NCI-H2196 treated with DMSO at 0.1 percent for 48 hours (cell line): ENCODE measurements around the gene DPP10.
A peak's percentile ranks its signal among the peaks of the same experiment; 100 is the strongest.
"Not testable (repeated sequence)": the region's sequence is repeated elsewhere in the genome, so short reads cannot be mapped to it uniquely, and the experiment has no call there.

Experiments
- DNase-seq: peaks from one replicate; lab custom pipeline; 2025; ENCODE audit not compliant: unreplicated experiment; lab: John Stamatoyannopoulos, UW

The DPP10 gene

GRCh38 chr2:114709936-114710850 is 267.8 kb downstream of the DPP10 start:
- DNase-seq = no peak

GRCh38 chr2:114714313-114714712 is 271.9 kb downstream of the DPP10 start:
- no peak for DNase-seq

DNA sequence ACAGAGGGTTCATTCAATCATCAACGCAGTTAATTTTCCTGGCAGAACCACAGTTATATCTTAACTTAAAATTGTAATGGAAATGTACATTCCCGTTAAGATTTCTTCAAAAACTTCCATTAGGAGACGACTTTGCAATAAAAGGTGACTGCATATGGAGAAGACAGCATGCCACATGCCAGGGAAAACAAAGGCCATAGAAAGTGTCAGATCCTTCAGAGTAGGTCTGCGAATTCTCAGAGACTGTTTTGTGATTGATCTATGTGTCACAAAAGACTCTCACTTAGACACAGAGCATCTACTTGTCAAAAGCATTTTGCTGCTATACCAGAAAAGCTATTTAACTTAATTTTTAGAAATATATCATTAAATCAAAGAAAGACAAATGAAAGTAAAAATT is 274.6 kb downstream of the DPP10 start:
- DNase-seq = no peak

- no peak for DNase-seq
Observed at GRCh38 chr2:114724454-114724853, 282.0 kb downstream of the DPP10 start.

DNA sequence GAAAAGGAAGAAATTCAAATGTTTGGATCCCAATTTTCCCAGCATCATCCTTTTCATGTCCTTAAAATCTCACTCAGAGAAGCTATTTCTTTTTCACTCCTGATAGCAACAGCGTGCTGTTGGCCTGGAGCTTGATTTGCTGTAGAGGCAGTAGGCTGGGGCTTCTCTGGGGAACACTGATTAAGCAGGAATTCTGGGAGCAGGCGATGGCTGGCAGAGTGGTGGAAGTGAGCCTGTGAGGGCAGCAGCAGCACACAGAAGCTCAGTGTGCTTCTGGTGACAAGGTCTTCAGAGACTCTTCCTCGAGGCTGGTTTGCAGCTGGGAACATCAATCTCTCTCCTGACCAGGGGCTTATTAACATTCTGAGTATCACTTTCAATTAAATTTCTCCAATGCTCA is 284.6 kb downstream of the DPP10 start:
- DNase-seq = no peak

- no peak for DNase-seq
Observed at GRCh38 chr2:114728372-114728771, 285.9 kb downstream of the DPP10 start.

DNA sequence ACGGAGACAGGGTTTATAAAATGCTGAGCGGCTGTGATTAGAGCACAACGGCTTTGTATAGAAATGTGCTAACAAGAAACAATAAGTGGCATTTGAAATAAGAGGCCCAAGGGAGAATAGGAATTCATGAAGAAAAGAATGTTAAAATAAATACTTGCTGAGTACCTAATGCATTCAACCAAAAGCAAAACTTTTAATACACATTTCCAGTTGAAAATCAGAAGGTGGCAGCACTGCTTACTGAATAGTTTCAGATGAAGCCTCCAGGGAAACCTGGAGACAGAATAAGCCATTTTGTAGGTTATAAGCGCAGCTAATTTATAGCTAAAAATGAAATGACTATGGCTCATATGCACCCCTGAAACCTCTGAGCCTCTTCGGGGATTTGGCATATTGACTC is 286.6 kb downstream of the DPP10 start:
- peak; percentile 43 for DNase-seq

- no peak for DNase-seq
Observed at GRCh38 chr2:114735126-114735525, 292.7 kb downstream of the DPP10 start.

- no peak for DNase-seq
Observed at GRCh38 chr2:114742245-114742644, 299.8 kb downstream of the DPP10 start.

GRCh38 chr2:114745700-114746099 is 303.3 kb downstream of the DPP10 start:
- no peak for DNase-seq

GRCh38 chr2:114748175-114748574 is 305.7 kb downstream of the DPP10 start:
- not testable (repeated sequence) for DNase-seq

DNA sequence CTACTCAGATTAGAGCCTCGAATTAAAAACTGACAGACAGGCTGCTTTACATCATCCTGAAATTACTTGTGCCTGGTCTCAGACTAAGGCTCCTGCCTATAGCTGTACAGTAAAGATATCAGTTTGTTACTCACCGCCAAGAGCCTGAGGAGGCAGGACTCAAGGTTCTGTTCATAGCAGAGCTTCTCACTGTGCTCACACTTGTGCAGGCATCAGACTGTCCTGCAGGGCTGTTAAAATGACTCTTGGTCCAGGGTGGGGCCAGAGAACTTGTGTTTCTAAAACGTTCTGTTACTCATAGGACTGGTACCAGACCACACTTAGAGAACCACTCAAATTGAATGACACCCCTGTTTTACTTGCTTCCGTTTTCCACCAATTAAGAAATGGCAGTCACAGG is 310.0 kb downstream of the DPP10 start:
- no peak for DNase-seq

- DNase-seq = no peak
Observed at GRCh38 chr2:114753145-114753544, 310.7 kb downstream of the DPP10 start.

- DNase-seq = peak; percentile 92
Observed at GRCh38 chr2:114754907-114755563, 312.6 kb downstream of the DPP10 start.

- DNase-seq = no peak
Observed at GRCh38 chr2:114762376-114762775, 319.9 kb downstream of the DPP10 start.

DNA sequence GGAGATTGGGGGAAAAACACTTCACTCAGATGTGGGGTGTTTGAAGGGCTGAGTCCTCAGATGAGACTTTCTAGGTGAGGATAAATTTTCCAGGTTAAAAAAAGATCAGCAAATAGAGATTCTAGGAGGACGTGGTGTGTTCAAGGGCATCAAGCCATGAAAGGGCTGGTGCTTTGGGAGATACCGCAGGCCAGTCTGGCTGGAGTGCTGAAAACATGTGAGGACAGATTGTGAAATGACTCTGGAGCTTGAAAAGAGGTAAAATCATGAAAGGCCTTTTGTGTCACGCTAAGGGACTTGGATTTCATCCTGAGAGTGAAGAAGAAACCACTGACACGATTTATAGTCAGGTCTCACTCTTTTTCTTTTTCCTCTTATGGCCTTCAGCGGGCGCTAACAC is 320.5 kb downstream of the DPP10 start:
- no peak for DNase-seq

DNA sequence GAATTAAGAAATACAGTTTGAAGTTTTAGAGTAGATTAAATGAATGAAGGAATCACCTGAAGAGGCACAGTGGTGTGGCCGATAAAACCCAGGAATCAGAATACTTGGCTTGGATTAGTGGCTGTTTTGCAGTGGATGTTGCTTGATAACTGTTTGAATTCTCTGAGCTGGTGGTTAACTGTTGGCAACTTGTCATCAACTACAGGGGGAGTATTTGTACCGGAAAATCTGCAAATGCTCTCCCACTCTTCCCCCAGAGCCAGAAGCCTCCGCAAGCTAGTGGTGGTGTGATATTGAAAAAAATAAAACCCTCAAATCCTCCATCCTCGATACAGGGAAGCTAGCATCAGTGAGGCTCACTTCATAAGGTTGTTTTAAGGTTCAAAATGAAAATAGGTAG is 326.7 kb downstream of the DPP10 start:
- DNase-seq = no peak

DNA sequence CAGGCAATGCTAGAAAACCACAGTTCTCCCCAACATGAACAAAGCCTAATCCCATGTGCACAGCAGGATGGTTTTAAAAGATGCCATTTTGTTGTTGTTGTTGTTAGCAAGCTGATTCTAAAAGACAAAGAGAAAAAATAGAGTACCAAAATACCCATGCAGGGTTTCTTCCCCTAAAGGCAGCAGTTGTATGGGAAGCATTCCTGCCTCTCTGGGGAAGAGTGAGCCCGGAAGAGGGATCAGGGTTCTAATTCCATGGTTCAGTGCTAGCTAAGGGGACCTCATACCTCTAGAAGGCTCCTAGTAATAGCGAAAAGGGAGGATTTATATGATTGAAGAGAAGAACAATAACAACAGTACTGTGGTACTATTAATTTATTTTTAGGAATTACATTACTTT is 327.6 kb downstream of the DPP10 start:
- no peak for DNase-seq

GRCh38 chr2:114784046-114784445 is 341.6 kb downstream of the DPP10 start:
- no peak for DNase-seq

DNA sequence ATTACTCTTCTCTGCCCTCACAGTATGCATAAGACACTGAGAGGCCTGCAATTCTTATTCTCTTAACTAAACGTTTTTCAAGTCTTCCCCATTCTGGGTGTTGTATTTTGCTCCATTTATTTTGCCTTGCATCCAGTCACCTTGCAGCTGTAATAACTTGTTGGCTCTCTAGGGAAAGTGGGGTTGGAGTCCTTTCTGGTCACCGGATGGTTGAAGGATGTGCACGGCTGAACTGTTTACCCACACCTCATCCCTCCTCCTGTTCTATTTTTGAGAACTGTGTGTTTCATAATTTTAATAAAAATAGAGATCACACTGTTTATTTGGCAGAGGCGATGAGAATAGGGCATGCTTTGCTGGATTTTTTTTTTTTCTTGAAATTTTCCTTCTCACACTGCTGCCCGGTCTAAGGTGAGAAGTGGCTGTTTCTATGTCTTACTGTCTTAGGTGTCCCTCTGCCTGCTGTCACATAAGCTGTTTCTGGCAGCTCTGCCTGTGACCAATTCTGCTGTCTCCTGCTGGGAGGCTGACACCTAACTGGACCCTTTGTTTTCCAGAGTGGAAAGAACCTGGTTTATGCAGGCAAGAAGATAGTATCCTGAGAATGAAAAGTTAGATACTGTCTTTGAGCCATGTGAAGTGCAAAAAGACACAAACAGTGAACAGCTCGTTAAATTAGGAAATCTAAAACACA is 342.6 kb downstream of the DPP10 start:
- DNase-seq = no peak

- DNase-seq = no peak
Observed at GRCh38 chr2:114786901-114787300, 344.5 kb downstream of the DPP10 start.

GRCh38 chr2:114787486-114787885 is 345.0 kb downstream of the DPP10 start:
- no peak for DNase-seq
